B cell (primary cell): ENCODE results near the gene CHTF18.

ENCODE experiments used
- EZH2 ChIP-seq: IDR thresholded peaks from 2 replicates; pipeline ENCODE4 v1.6.1; 2012; ENCODE audit warnings: borderline replicate concordance, low read depth, mild to moderate bottlenecking, moderate library complexity, low read length; ENCODE audit not compliant: insufficient read depth, poor library complexity, severe bottlenecking
- TF ChIP-seq, protein P1 (sequence below): fragments of 200-600 bp; IDR thresholded peaks from one replicate; pipeline ENCODE4 v1.8.0; 2022; ENCODE audit warnings: antibody characterized with exemption, mild to moderate bottlenecking

DNA sequence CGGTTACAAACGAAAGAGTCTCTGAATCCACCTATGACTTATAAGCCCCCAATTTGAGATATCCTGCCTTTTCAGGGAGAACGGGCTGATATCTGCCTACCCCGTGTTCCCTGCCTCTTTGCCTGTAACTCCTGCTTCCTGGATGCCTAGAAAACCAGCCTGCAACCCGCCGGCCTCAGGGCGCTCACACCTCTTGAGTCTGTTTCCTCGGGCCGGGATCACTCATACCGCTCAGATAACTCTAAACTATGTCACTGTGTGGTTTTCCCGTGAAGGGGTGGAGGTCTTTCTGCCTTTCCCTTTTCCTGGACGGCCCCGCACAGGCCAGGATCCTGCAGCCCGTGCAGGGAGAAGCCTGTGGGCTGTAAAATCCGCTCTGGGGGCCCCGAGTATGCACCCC is 10.6 kb upstream of the CHTF18 start:
- TF ChIP-seq, protein P1, sequence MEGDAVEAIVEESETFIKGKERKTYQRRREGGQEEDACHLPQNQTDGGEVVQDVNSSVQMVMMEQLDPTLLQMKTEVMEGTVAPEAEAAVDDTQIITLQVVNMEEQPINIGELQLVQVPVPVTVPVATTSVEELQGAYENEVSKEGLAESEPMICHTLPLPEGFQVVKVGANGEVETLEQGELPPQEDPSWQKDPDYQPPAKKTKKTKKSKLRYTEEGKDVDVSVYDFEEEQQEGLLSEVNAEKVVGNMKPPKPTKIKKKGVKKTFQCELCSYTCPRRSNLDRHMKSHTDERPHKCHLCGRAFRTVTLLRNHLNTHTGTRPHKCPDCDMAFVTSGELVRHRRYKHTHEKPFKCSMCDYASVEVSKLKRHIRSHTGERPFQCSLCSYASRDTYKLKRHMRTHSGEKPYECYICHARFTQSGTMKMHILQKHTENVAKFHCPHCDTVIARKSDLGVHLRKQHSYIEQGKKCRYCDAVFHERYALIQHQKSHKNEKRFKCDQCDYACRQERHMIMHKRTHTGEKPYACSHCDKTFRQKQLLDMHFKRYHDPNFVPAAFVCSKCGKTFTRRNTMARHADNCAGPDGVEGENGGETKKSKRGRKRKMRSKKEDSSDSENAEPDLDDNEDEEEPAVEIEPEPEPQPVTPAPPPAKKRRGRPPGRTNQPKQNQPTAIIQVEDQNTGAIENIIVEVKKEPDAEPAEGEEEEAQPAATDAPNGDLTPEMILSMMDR: no peak
- no peak for TF ChIP-seq EZH2
